ENCODE results near the gene SEC62. TPM values are rescaled to one million over a fixed set of nuclear protein-coding genes. Genes with fewer than 3 reads are reported as not detected.

SEC62 gene
- total and polyA plus RNA-seq, 2 of the 4 experiments (the other 2 are of a cell fraction) = 33.2 to 36.6 TPM

- Histone ChIP-seq H3K27ac (ENCODE audit: insufficient read depth, low read length) (no peak overlapping the region), H3K9ac (ENCODE audit: low read depth, low read length) (no peak overlapping the region), H3K9me3 (ENCODE audit: control insufficient read depth, insufficient read depth, low read length) (no peaks in the 10 kb centered on the region), H3K56ac (ENCODE audit: extremely low read depth, insufficient read depth, low read length) (no peak overlapping the region), H3K36me3 (ENCODE audit: control insufficient read depth, insufficient read depth, low read length) (no peaks in the 10 kb centered on the region), H3K4me1 (ENCODE audit: control insufficient read depth, insufficient read depth, low read length) (no peaks in the 10 kb centered on the region), H2BK20ac (ENCODE audit: low read depth, low read length) (no peak overlapping the region), H4K91ac (ENCODE audit: insufficient read depth, low read depth, low read length) (no peak overlapping the region), H2AK5ac (ENCODE audit: low read depth, low read length) (no peak overlapping the region), H3K4ac (ENCODE audit: low read depth, low read length) (no peak overlapping the region), H3K23ac (ENCODE audit: low read depth, low read length) (no peak overlapping the region), H3K9me1 (ENCODE audit: insufficient read depth, low read length) (no peaks in the 10 kb centered on the region), H3K4me3 (ENCODE audit: insufficient read depth, low read depth, low read length) (no peak overlapping the region), H4K8ac (ENCODE audit: low read depth in 2 of 2, low read length in 2 of 2) (no peak overlapping the region), H4K5ac (ENCODE audit: low read depth, low read length) (no peak overlapping the region), H2BK15ac (ENCODE audit: low read depth, low read length) (no peak overlapping the region), H3K4me2 (ENCODE audit: low read depth, low read length) (no peak overlapping the region), H2BK120ac (ENCODE audit: low read depth, low read length) (no peak overlapping the region), H2AFZ (replicated peaks; ENCODE audit: low read length, poor library complexity) (no peak overlapping the region), H3K18ac (ENCODE audit: low read depth, low read length) (no peak overlapping the region), H3K14ac (replicated peaks; ENCODE audit: low read depth, low read length) (no peak overlapping the region), H3K27me3 (ENCODE audit: control insufficient read depth, insufficient read depth, low read length) (peaks cover 3% of the 10 kb centered on the region; the same call in 1 of the 2 replicates), H2AK9ac (replicated peaks; ENCODE audit: low read depth, low read length, poor library complexity) (no peak overlapping the region), H4K20me1 (ENCODE audit: insufficient read depth, low read length) (no peaks in the 10 kb centered on the region), H3K79me1 (ENCODE audit: low read depth in 1 of 2, low read length in 2 of 2) (no peaks in the 10 kb centered on the region), H2BK5ac (ENCODE audit: low read depth, low read length, poor library complexity, severe bottlenecking) (no peak overlapping the region)
- intact Hi-C loops (cut with micrococcal nuclease) (no loop called here), in situ Hi-C loops (cut with MboI; ENCODE audit: low sequenced_read_pairs) (no loop called here), dilution Hi-C loops (cut with HindIII; ENCODE audit: low sequenced_read_pairs, unreplicated experiment) (no loop called here)
- CTCF ChIA-PET = no interaction called here
- ATAC-seq (ENCODE audit: low read depth) (no peak), DNase-seq (no peak)
- POLR2A ChIA-PET (ENCODE audit: unreplicated experiment) = no interaction called here
- BruUV-seq (replicated peaks) = no TSS peak
- no CpG with 5 or more reads among the region's 1 CpG for WGBS, 2 experiments (ENCODE audit: extremely low coverage in 2 of 2, insufficient read length in 1 of 2)
- TF ChIP-seq MAFK (IDR thresholded peaks at IDR 0.05; ENCODE audit: low read depth, low read length) = no peak
These were observed 56.6 kb downstream of the SEC62 start for GRCh38 chr3:170023165-170023564.
